Measurements from ENCODE around the gene FAM32A. TPM values are rescaled to one million over a fixed set of nuclear protein-coding genes. Genes with fewer than 3 reads are reported as not detected.
A peak's percentile ranks its signal among the peaks of the same experiment; 100 is the strongest.

The FAM32A gene
- total and polyA plus RNA-seq, 7 donors, result 26.3 to 133 (median 44.2) TPM

DNA sequence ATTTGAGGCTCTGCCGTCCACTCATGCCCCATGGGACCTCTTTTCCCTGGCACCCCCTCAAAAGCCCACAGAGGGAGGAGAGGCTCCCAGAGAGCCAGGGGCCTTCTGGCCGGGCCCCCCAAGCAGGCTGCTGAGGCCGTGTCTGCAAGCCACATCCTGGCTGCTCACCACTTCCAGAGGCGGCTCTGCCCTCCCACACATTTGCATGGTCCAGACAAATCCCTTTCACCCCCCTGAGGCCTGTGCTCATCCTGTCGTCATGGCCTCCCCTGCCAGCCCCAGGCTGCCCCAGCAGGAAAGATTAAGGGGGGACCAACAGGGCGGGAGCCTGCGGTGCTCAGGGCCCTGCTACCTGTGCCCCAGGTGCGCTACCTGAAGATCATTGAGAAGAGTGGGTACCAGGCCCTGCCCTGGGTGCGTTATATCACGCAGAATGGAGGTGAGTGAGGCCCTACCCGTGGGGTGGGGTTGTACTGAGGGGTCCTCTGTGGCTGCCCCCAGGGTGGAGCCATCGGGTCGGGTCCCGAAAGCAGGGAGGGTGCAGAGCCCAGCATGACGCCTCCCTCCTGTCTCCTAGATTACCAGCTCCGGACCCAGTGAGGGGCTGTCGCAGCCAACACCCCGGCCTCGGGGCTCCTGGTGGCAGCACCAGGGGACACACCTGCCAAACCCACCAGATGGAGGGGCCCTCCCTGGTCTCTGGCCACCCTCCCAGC is 48.8 kb downstream of the FAM32A start:
- DNase-seq (no peak), ATAC-seq (peak in 1 of 4 donors; percentile 18)
- 85 to 91% (median 89%) methylated on average over 17 to 19 of the region's 19 CpGs for WGBS, 3 donors
- no peak for TF ChIP-seq CTCF (IDR thresholded peaks at IDR 0.05)
- peaks cover 4 to 77% of the 10 kb centered on the region in 2 donors for H3K36me3 ChIP-seq (ENCODE audit: insufficient read depth in 1 of 2, low read depth in 1 of 2)
- no peak overlapping the region for H3K27ac ChIP-seq
- H3K4me3 ChIP-seq, result no peak overlapping the region
- no peaks in the 10 kb centered on the region for H3K27me3 ChIP-seq (ENCODE audit: insufficient read depth in 3 of 3, low read length in 2 of 3)
- H3K4me1 ChIP-seq, result no peaks in the 10 kb centered on the region
- H3K9me3 ChIP-seq, result no peaks in the 10 kb centered on the region
- intact Hi-C loops (cut with DNase I), result no loop called here

- intact Hi-C loops (cut with DNase I), result no loop called here
- Histone ChIP-seq H3K27me3 (ENCODE audit: insufficient read depth in 3 of 3, low read length in 2 of 3) (no peaks in the 10 kb centered on the region), H3K4me1 (no peaks in the 10 kb centered on the region), H3K9me3 (no peaks in the 10 kb centered on the region), H3K36me3 (ENCODE audit: insufficient read depth in 1 of 2, low read depth in 1 of 2) (peaks cover 0 to 68% of the 10 kb centered on the region in 2 donors), H3K27ac (no peak overlapping the region), H3K4me3 (no peak overlapping the region)
- no peak for DNase-seq
- no peak for TF ChIP-seq CTCF (IDR thresholded peaks at IDR 0.05)
- no peak for ATAC-seq
- whole genome bisulfite sequencing, 3 donors, result 88 to 91% (median 90%) methylated on average over 41 of the region's 41 CpGs
Observed at GRCh38 chr19:16234552-16235445, 49.6 kb downstream of the FAM32A start.

- peaks cover 0 to 56% of the 10 kb centered on the region in 2 donors for H3K36me3 ChIP-seq (ENCODE audit: insufficient read depth in 1 of 2, low read depth in 1 of 2)
- TF ChIP-seq CTCF (IDR thresholded peaks at IDR 0.05), result no peak
- peak in 1 of 2 donors; percentile 44 for DNase-seq
- 91% methylated on average over 21 of the region's 21 CpGs for WGBS, 3 donors
- H3K27me3 ChIP-seq (ENCODE audit: insufficient read depth in 3 of 3, low read length in 2 of 3), result no peaks in the 10 kb centered on the region
- no peak overlapping the region for H3K27ac ChIP-seq
- intact Hi-C loops (cut with DNase I), result no loop called here
- no peaks in the 10 kb centered on the region for H3K4me1 ChIP-seq
- H3K4me3 ChIP-seq, result no peak overlapping the region
- no peaks in the 10 kb centered on the region for H3K9me3 ChIP-seq
- ATAC-seq, result peak in 1 of 4 donors; percentile 18
Observed at GRCh38 chr19:16235811-16236652, 50.8 kb downstream of the FAM32A start.

Other genes with a start within 250 kb of the FAM32A start
- gene OR10H4, start 236.4 kb upstream of the FAM32A start, total RNA-seq, result not detected
- not detected for gene OR10H4, start 236.4 kb upstream of the FAM32A start, polyA plus RNA-seq
- gene TPM4, start 108.9 kb upstream of the FAM32A start, total RNA-seq, result 10 to 100 TPM; 30.5 to 57.3 (median 42.5) TPM
- gene TPM4, start 108.9 kb upstream of the FAM32A start, polyA plus RNA-seq, result 10 to 100 TPM; 24.3 to 43.2 (median 40.8) TPM
- 10 to 100 TPM in 1 of 4 donors, 1 to 10 TPM in 3; 8.0 to 12.4 (median 8.9) TPM for gene RAB8A, start 73.5 kb upstream of the FAM32A start, total RNA-seq
- 10 to 100 TPM in 1 of 3 donors, 1 to 10 TPM in 2; 7.1 to 13.0 (median 7.4) TPM for gene RAB8A, start 73.5 kb upstream of the FAM32A start, polyA plus RNA-seq
- gene HSH2D, start 41.7 kb upstream of the FAM32A start, total RNA-seq, result under 1 TPM in 3 of 4 donors, not detected in 1; 0.12 to 0.30 (median 0.17) TPM
- gene HSH2D, start 41.7 kb upstream of the FAM32A start, polyA plus RNA-seq, result under 1 TPM in 2 of 3 donors, not detected in 1; 0.10 to 0.12 TPM
- not detected for gene CIB3, start 11.9 kb upstream of the FAM32A start, total RNA-seq
- not detected for gene CIB3, start 11.9 kb upstream of the FAM32A start, polyA plus RNA-seq
- gene AP1M1, start 12.5 kb downstream of the FAM32A start, total RNA-seq, result 10 to 100 TPM; 40.5 to 51.5 (median 45.2) TPM
- gene AP1M1, start 12.5 kb downstream of the FAM32A start, polyA plus RNA-seq, result 100 to 1,000 TPM in 1 of 3 donors, 10 to 100 TPM in 2; 51.0 to 102 (median 57.7) TPM
- gene KLF2, start 139.4 kb downstream of the FAM32A start, total RNA-seq, result 10 to 100 TPM; 12.7 to 35.4 (median 24.0) TPM
- 10 to 100 TPM in 1 of 3 donors, 1 to 10 TPM in 2; 3.3 to 24.2 (median 5.3) TPM for gene KLF2, start 139.4 kb downstream of the FAM32A start, polyA plus RNA-seq